ENCODE data around the gene CDH13.

Gene CDH13

GRCh38 chr16:83682116-83682867, 1055.5 kb downstream of the CDH13 start:
- H3K4me3 ChIP-seq (ENCODE audit: low read depth, low read length) = no peak overlapping the region

GRCh38 chr16:83682868-83683235, 1056.1 kb downstream of the CDH13 start:
- no peak overlapping the region for H3K4me3 ChIP-seq (ENCODE audit: low read depth, low read length)

- H3K4me3 ChIP-seq (ENCODE audit: low read depth, low read length) = no peak overlapping the region
These were observed 1058.9 kb downstream of the CDH13 start for GRCh38 chr16:83685615-83686165.

GRCh38 chr16:83686726-83687125, 1060.0 kb downstream of the CDH13 start:
- H3K4me3 ChIP-seq (ENCODE audit: low read depth, low read length) = no peak overlapping the region

- no peak overlapping the region for H3K4me3 ChIP-seq (ENCODE audit: low read depth, low read length)
These were observed 1062.6 kb downstream of the CDH13 start for GRCh38 chr16:83689385-83689831.

GRCh38 chr16:83692224-83692623, 1065.5 kb downstream of the CDH13 start:
- H3K4me3 ChIP-seq (ENCODE audit: low read depth, low read length) = no peak overlapping the region

- no peak overlapping the region for H3K4me3 ChIP-seq (ENCODE audit: low read depth, low read length)
These were observed 1072.2 kb downstream of the CDH13 start for GRCh38 chr16:83698964-83699363.

- H3K4me3 ChIP-seq (ENCODE audit: low read depth, low read length) = no peak overlapping the region
These were observed 1073.0 kb downstream of the CDH13 start for GRCh38 chr16:83699817-83700216.

GRCh38 chr16:83700918-83701317, 1074.1 kb downstream of the CDH13 start:
- no peak overlapping the region for H3K4me3 ChIP-seq (ENCODE audit: low read depth, low read length)

GRCh38 chr16:83701494-83701893, 1074.7 kb downstream of the CDH13 start:
- H3K4me3 ChIP-seq (ENCODE audit: low read depth, low read length) = no peak overlapping the region

GRCh38 chr16:83704656-83705055, 1077.9 kb downstream of the CDH13 start:
- no peak overlapping the region for H3K4me3 ChIP-seq (ENCODE audit: low read depth, low read length)

GRCh38 chr16:83705856-83706255, 1079.1 kb downstream of the CDH13 start:
- H3K4me3 ChIP-seq (ENCODE audit: low read depth, low read length) = no peak overlapping the region

GRCh38 chr16:83706394-83706793, 1079.6 kb downstream of the CDH13 start:
- no peak overlapping the region for H3K4me3 ChIP-seq (ENCODE audit: low read depth, low read length)

- no peak overlapping the region for H3K4me3 ChIP-seq (ENCODE audit: low read depth, low read length)
These were observed 1084.3 kb downstream of the CDH13 start for GRCh38 chr16:83711069-83711468.

- H3K4me3 ChIP-seq (ENCODE audit: low read depth, low read length) = no peak overlapping the region
These were observed 1086.8 kb downstream of the CDH13 start for GRCh38 chr16:83713597-83713996.

GRCh38 chr16:83714286-83714685, 1087.5 kb downstream of the CDH13 start:
- H3K4me3 ChIP-seq (ENCODE audit: low read depth, low read length) = no peak overlapping the region

GRCh38 chr16:83715217-83715920, 1088.6 kb downstream of the CDH13 start:
- H3K4me3 ChIP-seq (ENCODE audit: low read depth, low read length) = no peak overlapping the region

- no peak overlapping the region for H3K4me3 ChIP-seq (ENCODE audit: low read depth, low read length)
These were observed 1090.5 kb downstream of the CDH13 start for GRCh38 chr16:83717308-83717707.

- no peak overlapping the region for H3K4me3 ChIP-seq (ENCODE audit: low read depth, low read length)
These were observed 1091.0 kb downstream of the CDH13 start for GRCh38 chr16:83717814-83718213.

GRCh38 chr16:83720213-83720612, 1093.4 kb downstream of the CDH13 start:
- no peak overlapping the region for H3K4me3 ChIP-seq (ENCODE audit: low read depth, low read length)

GRCh38 chr16:83720981-83721380, 1094.2 kb downstream of the CDH13 start:
- no peak overlapping the region for H3K4me3 ChIP-seq (ENCODE audit: low read depth, low read length)

GRCh38 chr16:83721676-83722075, 1094.9 kb downstream of the CDH13 start:
- H3K4me3 ChIP-seq (ENCODE audit: low read depth, low read length) = no peak overlapping the region
